Measurements from ENCODE around the gene OTOG.

OTOG gene

DNA sequence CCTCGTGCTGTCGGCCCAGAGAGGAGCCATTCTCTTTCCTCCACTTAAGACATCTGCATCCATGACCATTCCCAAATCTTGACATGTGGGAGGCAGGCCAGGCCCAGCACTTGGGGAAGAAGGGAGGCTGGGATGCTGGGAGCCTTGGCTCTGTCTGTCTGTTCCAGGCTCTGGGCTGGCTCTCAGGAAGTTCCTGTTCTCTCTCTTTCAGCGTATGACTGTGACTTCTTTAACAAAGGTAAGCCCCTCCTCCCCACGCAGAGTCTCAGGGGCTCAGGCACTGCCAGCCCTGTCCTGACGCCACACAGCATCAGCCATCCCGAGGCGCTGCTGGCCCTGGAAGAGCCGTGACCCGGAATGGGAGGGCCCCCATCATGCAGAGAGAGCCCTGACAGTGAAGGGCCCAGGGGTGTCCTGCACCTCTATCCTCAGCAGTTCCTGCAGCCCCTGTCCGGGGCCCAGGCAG lies 52.4 kb downstream of the OTOG start:
- H3K4me2 ChIP-seq: no peak overlapping the region
- H2AFZ ChIP-seq (ENCODE audit: low read depth): peak overlapping the region; percentile 27; the same call in 1 of the 2 replicates
- TF ChIP-seq, protein P1, sequence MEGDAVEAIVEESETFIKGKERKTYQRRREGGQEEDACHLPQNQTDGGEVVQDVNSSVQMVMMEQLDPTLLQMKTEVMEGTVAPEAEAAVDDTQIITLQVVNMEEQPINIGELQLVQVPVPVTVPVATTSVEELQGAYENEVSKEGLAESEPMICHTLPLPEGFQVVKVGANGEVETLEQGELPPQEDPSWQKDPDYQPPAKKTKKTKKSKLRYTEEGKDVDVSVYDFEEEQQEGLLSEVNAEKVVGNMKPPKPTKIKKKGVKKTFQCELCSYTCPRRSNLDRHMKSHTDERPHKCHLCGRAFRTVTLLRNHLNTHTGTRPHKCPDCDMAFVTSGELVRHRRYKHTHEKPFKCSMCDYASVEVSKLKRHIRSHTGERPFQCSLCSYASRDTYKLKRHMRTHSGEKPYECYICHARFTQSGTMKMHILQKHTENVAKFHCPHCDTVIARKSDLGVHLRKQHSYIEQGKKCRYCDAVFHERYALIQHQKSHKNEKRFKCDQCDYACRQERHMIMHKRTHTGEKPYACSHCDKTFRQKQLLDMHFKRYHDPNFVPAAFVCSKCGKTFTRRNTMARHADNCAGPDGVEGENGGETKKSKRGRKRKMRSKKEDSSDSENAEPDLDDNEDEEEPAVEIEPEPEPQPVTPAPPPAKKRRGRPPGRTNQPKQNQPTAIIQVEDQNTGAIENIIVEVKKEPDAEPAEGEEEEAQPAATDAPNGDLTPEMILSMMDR (conservative IDR thresholded peaks at IDR 0.05; ENCODE audit: low read depth, low read length): no peak
- H3K4me3 ChIP-seq (IDR thresholded peaks at IDR 0.05; ENCODE audit: insufficient read depth, low read depth, low read length): no peak overlapping the region
- no peaks in the 10 kb centered on the region for H4K20me1 ChIP-seq (ENCODE audit: insufficient read depth)
- no peaks in the 10 kb centered on the region for H3K4me1 ChIP-seq (ENCODE audit: low read depth, poor library complexity, severe bottlenecking)
- no peak overlapping the region for H3K9ac ChIP-seq
- no peaks in the 10 kb centered on the region for H3K36me3 ChIP-seq (ENCODE audit: insufficient read depth)
- H3K27me3 ChIP-seq (ENCODE audit: insufficient read depth, low read depth): no peaks in the 10 kb centered on the region
- H3K79me2 ChIP-seq (ENCODE audit: insufficient read depth, low read depth): no peaks in the 10 kb centered on the region
- H3K27ac ChIP-seq: no peak overlapping the region

DNA sequence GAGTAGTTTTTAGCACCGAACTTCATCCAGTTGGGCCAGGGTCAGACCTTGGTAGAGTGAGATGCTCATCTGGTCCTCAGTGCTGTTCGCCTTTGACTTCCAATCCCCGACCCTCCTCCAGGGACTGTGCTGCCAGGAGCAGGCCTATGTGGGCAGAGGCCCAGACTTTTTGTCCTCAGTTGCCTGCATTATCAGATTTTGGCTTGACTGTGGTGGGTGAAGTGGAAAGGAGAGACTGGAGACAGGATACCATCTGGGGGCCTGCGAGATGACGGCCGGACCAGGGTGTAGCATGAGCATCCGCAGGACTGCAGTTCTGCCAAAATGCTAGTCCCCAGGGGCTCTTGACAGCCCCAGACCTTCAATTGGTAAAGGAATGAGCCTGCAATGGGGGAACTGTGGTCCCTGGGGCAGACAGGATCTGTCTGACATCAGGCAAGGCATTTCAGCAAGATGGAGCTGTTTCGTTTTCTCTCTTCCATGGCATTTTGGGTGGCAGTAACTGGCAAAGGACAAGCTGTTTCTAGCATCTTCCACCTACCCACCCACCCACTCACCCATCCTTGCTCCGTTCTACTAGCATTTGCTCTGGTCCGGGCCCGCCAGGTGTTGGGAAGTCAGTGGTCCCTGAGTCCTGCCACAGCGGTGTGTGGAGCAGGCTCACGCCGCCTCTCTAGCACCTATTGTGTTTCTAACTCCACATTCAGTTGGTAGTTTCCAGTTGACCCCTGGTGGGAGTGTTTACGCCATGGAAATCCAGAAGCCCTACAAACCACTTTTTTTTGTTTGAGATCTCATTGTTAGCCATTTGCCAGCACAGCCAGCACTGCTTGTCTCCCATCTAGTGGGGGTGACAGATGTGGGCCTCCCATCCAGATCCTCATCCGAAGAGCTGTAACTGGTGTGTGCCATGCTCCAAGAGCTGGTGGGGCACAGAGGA lies 53.5 kb downstream of the OTOG start:
- Histone ChIP-seq H2AFZ (ENCODE audit: low read depth) (no peak overlapping the region), H3K9ac (no peak overlapping the region), H3K79me2 (ENCODE audit: insufficient read depth, low read depth) (no peaks in the 10 kb centered on the region), H3K27me3 (ENCODE audit: insufficient read depth, low read depth) (no peaks in the 10 kb centered on the region), H4K20me1 (ENCODE audit: insufficient read depth) (no peaks in the 10 kb centered on the region), H3K4me1 (ENCODE audit: low read depth, poor library complexity, severe bottlenecking) (no peaks in the 10 kb centered on the region), H3K27ac (no peak overlapping the region), H3K4me2 (no peak overlapping the region), H3K4me3 (IDR thresholded peaks at IDR 0.05; ENCODE audit: insufficient read depth, low read depth, low read length) (no peak overlapping the region), H3K36me3 (ENCODE audit: insufficient read depth) (no peaks in the 10 kb centered on the region)
- TF ChIP-seq, protein P1 (conservative IDR thresholded peaks at IDR 0.05; ENCODE audit: low read depth, low read length): no peak

DNA sequence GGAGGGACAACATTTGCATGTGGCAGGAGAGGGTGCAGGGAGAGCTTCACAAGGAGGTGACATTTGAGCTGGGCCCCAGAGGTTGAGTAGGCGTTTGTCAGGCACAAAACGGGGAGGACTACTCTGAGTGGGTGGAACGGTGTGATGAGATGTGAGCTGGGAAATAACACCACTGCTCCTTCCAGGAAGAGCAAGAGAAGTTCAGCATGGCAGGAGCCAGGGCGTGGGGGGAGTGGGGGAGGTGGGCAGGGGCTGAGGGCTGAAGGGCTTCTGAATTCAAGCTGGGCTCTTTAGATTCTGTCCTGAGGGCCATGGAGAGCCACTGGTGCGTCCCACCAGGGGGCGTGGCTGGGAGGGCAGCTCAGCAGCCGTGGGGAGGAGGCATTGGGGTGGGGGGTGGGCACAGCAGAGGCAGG lies 54.2 kb downstream of the OTOG start:
- Histone ChIP-seq H3K4me2 (no peak overlapping the region), H3K4me1 (ENCODE audit: low read depth, poor library complexity, severe bottlenecking) (no peaks in the 10 kb centered on the region), H4K20me1 (ENCODE audit: insufficient read depth) (no peaks in the 10 kb centered on the region), H3K27ac (no peak overlapping the region), H3K27me3 (ENCODE audit: insufficient read depth, low read depth) (no peaks in the 10 kb centered on the region), H3K9ac (no peak overlapping the region), H3K79me2 (ENCODE audit: insufficient read depth, low read depth) (no peaks in the 10 kb centered on the region), H2AFZ (ENCODE audit: low read depth) (no peak overlapping the region), H3K4me3 (IDR thresholded peaks at IDR 0.05; ENCODE audit: insufficient read depth, low read depth, low read length) (no peak overlapping the region), H3K36me3 (ENCODE audit: insufficient read depth) (no peaks in the 10 kb centered on the region)
- TF ChIP-seq, protein P1 (conservative IDR thresholded peaks at IDR 0.05; ENCODE audit: low read depth, low read length): no peak

DNA sequence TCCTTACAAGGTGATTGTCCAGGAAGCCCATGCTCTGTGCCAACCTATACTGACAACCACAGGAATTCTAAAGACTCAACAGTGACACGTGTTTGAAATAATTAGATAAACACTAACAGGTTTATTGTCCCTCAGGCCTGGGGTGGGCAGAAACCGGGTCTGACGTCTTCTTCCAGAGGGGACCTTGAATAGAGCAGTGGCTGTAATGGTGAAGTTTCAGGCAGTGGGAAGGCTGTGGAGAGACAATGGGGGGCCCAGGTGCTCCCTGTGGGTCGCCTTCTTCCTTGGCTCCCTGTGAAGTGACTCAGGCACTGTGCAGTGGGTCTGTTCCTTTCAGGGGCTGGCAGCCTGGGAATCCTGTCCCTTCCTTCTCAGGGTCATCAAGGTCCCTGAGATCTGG lies 54.6 kb downstream of the OTOG start:
- H2AFZ ChIP-seq (ENCODE audit: low read depth): no peak overlapping the region
- no peaks in the 10 kb centered on the region for H3K36me3 ChIP-seq (ENCODE audit: insufficient read depth)
- no peak overlapping the region for H3K9ac ChIP-seq
- H3K27ac ChIP-seq: no peak overlapping the region
- no peaks in the 10 kb centered on the region for H4K20me1 ChIP-seq (ENCODE audit: insufficient read depth)
- no peak overlapping the region for H3K4me2 ChIP-seq
- H3K4me3 ChIP-seq (IDR thresholded peaks at IDR 0.05; ENCODE audit: insufficient read depth, low read depth, low read length): no peak overlapping the region
- TF ChIP-seq, protein P1 (conservative IDR thresholded peaks at IDR 0.05; ENCODE audit: low read depth, low read length): no peak
- no peaks in the 10 kb centered on the region for H3K4me1 ChIP-seq (ENCODE audit: low read depth, poor library complexity, severe bottlenecking)
- no peaks in the 10 kb centered on the region for H3K27me3 ChIP-seq (ENCODE audit: insufficient read depth, low read depth)
- H3K79me2 ChIP-seq (ENCODE audit: insufficient read depth, low read depth): no peaks in the 10 kb centered on the region

All from KMS-11 (cell line).